ENCODE data around the gene VKORC1.

The VKORC1 gene

DNA sequence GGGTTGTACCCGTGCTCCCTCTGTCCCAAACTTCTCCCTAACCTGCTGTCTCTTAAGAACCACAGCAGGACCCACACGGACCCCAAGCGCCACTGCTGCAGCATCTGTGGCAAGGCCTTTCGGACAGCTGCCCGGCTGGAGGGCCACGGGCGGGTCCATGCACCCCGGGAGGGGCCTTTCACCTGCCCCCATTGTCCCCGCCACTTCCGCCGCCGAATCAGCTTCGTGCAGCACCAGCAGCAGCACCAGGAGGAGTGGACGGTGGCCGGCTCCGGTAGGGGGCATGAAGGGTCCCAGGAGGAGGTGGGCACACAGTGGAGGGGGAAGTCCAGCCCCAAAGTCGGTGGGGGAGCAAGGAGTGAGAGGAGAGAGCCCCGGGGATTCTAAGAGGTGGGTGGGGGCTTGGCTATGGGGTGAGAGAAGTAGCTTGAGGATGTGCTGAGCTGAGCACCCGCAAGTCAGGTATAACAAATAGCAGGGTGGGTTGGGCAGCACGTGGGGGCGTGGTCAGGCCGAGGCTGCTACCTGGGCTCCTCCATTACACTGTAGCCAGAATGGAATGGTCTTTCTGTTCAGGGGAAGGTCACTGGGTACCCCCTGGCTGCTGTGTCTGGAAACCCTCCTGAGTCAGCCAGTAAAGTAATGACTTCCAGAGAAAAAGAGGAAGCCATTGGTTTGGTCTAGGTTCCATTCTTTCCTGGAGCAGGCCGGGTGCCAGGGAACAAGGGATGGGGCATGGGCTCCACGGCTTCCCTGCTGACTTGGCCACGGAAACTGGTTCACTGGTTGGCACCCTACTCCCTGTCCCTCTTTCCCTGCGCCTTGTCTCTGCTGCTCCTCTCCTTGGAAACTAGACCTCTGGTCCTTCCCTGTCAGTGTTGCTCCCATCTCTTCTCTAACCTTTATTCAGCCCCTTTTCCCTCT is 12.9 kb downstream of the VKORC1 start:
- no peak for DNase-seq

DNA sequence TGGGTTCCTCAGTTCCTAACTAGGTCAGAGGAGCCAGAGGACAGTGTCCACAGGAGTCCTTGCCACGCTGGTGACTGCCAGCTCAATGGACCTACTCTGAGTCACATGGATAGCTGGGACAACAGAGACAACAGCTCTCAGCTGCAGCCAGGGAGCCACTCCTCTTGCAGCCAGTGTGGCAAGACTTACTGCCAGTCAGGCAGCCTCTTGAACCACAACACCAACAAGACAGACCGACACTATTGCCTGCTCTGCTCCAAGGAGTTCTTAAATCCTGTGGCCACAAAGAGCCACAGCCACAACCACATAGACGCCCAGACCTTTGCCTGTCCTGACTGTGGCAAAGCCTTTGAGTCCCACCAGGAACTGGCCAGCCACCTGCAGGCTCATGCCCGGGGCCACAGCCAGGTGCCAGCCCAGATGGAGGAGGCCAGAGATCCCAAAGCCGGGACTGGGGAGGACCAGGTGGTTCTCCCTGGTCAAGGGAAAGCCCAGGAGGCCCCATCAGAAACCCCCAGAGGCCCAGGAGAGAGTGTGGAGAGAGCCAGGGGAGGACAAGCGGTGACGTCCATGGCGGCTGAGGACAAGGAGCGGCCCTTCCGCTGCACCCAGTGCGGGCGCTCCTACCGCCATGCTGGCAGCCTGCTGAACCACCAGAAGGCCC is 13.7 kb downstream of the VKORC1 start:
- no peak for DNase-seq

- DNase-seq, result no peak
Observed at GRCh38 chr16:31080035-31080629, 14.5 kb downstream of the VKORC1 start.

GRCh38 chr16:31079342-31079944 is 15.2 kb downstream of the VKORC1 start:
- DNase-seq, result no peak

GRCh38 chr16:31078597-31079341 is 15.8 kb downstream of the VKORC1 start:
- DNase-seq, result no peak

GRCh38 chr16:31077592-31078396 is 16.8 kb downstream of the VKORC1 start:
- DNase-seq, result no peak

- DNase-seq, result no peak
Observed at GRCh38 chr16:31077024-31077423, 17.6 kb downstream of the VKORC1 start.

GRCh38 chr16:31076319-31076718 is 18.3 kb downstream of the VKORC1 start:
- no peak for DNase-seq

DNA sequence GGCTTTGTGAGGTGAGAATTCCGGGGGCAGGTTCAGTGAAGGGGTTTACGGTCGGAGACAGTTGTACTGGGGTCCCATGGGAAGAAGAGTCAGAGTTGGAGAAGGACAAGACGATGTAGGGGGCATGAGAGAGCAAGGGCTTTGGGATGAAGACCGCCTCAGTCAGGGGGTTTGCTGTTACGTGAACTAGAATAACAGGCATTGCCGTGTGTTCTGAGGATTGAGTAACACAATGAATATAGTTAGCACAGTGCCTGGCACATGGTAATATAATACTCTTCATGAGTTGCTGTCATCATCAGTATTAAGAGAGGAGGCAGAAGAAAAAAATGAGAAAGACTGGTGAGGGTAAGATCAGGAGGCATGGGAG is 19.8 kb downstream of the VKORC1 start:
- no peak for DNase-seq

DNA sequence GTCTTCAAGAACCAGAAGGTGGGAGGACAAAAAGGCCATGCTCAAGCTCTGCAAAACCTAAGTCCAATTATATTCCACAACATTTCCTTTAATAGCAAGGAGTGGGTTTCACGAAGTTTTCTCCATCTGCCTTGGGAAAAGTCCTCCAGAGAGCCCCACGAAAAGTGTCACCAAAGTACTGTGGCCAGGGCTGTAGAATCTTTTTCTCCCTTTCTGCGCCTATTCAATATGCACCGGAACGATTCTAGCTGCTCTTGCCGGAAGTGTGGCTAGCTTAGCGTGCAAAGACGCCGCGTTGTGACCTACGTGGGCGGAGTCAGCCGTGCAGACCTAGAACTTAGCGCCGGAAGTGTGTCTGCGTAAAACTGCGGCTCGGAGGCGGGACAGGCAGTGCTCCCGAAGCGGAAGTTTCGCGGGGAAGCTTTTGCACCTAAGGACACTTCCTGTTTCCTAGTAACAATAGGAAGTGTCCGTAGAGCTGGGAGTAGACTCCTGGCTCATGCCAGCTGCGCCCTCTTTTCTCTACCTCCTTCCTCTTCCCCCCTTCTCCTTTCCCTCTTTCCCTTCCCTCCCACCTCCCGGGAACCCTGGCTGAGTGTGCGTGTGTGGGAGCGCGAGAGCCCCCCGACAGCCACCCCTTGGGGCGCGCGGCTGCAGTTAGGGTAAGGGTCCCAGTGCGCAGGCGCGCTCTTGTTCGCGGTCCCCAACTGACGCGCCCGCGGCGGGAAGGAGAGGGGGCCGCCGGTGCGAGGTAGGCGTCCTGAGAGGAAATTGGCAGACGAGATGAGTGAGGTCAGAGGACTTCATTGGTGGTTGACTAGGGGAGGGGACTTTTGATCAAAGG is 20.4 kb downstream of the VKORC1 start, which contains the start of the genes ZNF646 and ZNF668:
Gene ZNF646 (plus strand): TSS at position 453 of the 844 bp plus-strand sequence. CDS start 1,903 bp downstream, outside the sequence.
Gene ZNF668 (minus strand): TSS at position 271 of the 844 bp plus-strand sequence. CDS start 9,781 bp downstream, outside the sequence.
- peak; percentile 100 for DNase-seq

GRCh38 chr16:31073142-31073969 is 21.2 kb downstream of the VKORC1 start:
- DNase-seq, result peak; percentile 94

- peak; percentile 40 for DNase-seq
Observed at GRCh38 chr16:31072540-31073141, 22.0 kb downstream of the VKORC1 start.

DNA sequence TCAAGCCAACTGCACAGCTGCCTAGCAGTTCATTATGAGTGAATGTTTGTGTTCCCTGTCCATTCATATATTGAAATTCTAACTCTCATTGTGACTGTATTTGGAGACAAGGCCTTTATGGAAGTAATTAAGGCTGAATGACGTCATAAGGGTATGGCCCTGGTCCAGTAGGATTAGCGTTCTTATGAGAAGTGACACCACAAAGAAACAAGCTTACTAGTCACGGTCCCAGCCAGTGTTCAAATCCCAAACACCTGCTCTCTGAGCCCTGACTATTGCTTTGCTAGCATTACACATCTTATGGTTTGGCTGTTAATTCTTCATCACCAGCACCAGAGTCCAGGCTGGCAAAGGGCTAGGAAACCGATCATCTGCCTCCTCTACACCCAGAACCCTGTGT is 22.7 kb downstream of the VKORC1 start:
- DNase-seq, result peak; percentile 32

GRCh38 chr16:31067342-31067741 is 27.3 kb downstream of the VKORC1 start:
- DNase-seq, result no peak

GRCh38 chr16:31064882-31065461 is 29.6 kb downstream of the VKORC1 start:
- DNase-seq, result no peak

- DNase-seq, result no peak
Observed at GRCh38 chr16:31063843-31064611, 30.6 kb downstream of the VKORC1 start.

GRCh38 chr16:31063495-31063842 is 31.1 kb downstream of the VKORC1 start:
- DNase-seq, result no peak

Measured in NCI-H146 (cell line).